HCT116 (cell line): ENCODE results near the gene NBPF14. TPM values are rescaled to one million over a fixed set of nuclear protein-coding genes. Genes with fewer than 3 reads are reported as not detected.
"Not testable (repeated sequence)": the region's sequence is repeated elsewhere in the genome, so short reads cannot be mapped to it uniquely, and the experiment has no call there.

Experiments used
- ATAC-seq: fragments of 200-7000 bp; cut with Tn5 transposase; 2 replicates; pipeline ENCODE4 v1.9.1; 2020; ENCODE audit warnings: mild to moderate bottlenecking, moderate library complexity
- BruUV-seq: library from RNA; stranded (reverse); fragments of 400-500 nt; replicated peaks from 2 replicates; lab custom pipeline; 2021; lab: Mats Ljungman, UMichigan
- CTCF ChIA-PET: fragments of 300-600 bp; sonication (Branson Sonifier 250); formaldehyde crosslinking; loops from one replicate; lab custom pipeline; 2021; ENCODE audit warnings: antibody characterized with exemption; lab: Charles Lee
- POLR2A ChIA-PET: fragments of 300-600, 350-600 bp; sonication (Branson Sonifier 250); formaldehyde crosslinking; loops from one replicate; lab custom pipeline; 2021; ENCODE audit warnings: antibody characterized with exemption; lab: Charles Lee
- RAD21 ChIA-PET, 2 experiments: fragments of 300-600 bp; sonication (Branson Sonifier 250); formaldehyde crosslinking; loops; one replicate each; lab custom pipeline; 2023; ENCODE audit warnings: low total read pairs in 2 of 2; ENCODE audit not compliant: uncharacterized antibody in 2 of 2, unreplicated experiment in 2 of 2, low non-redundant PET in 1 of 2; lab: Charles Lee
- DNase-seq: peaks from one replicate; pipeline ENCODE4 v3.0.0-alpha.2; 2010; ENCODE audit warnings: low read depth, low spot score
- H2AFZ ChIP-seq: fragments of 200-600 bp; shearing (Covaris generic), sonication (generic); 2 replicates; pipeline ENCODE4 v1.6.1; 2017; ENCODE audit warnings: low read depth, mixed run types, mixed read lengths, antibody characterized with exemption, low read length; ENCODE audit not compliant: poor library complexity, severe bottlenecking
- H3K27ac ChIP-seq: 2 replicates; pipeline ENCODE4 v1.5.1; 2012; ENCODE audit warnings: low read depth, low read length
- H3K27me3 ChIP-seq: fragments of 200-600 bp; sonication (generic); 2 replicates; pipeline ENCODE4 v1.6.1; 2016; ENCODE audit warnings: mixed run types, low read length, mixed read lengths; ENCODE audit not compliant: insufficient read depth
- H3K36me3 ChIP-seq, 2 experiments: fragments of 200-500 bp in 1 of 2; fragments of 200-600 bp in 1 of 2; sonication (Bioruptor generic) in 1 of 2; sonication (generic) in 1 of 2; 2 replicates each; pipeline versions ENCODE4 v1.5.1 to v1.6.1; 2014 to 2016; ENCODE audit warnings: low read length in 2 of 2, inconsistent platforms in 1 of 2, mixed read lengths in 1 of 2, mixed run types in 1 of 2; ENCODE audit not compliant: insufficient read depth in 2 of 2, control insufficient read depth in 1 of 2
- H3K4me1 ChIP-seq, 2 experiments: fragments of 200-600 bp in 1 of 2; sonication (generic) in 1 of 2; 2 replicates each; pipeline versions ENCODE4 v1.5.1 to v1.6.1; 2012 to 2017; ENCODE audit warnings: low read length in 2 of 2, inconsistent platforms in 1 of 2, mild to moderate bottlenecking in 1 of 2, mixed read lengths in 1 of 2, mixed run types in 1 of 2, moderate library complexity in 1 of 2; ENCODE audit not compliant: insufficient read depth in 2 of 2, control insufficient read depth in 1 of 2
- H3K4me2 ChIP-seq: fragments of 200-600 bp; sonication (generic); 2 replicates; pipeline ENCODE4 v1.6.1; 2017; ENCODE audit warnings: mixed run types, low read length, mixed read lengths
- H3K4me3 ChIP-seq, 2 experiments: fragments of 200-600 bp in 1 of 2; sonication (generic) in 1 of 2; replicated peaks in 1 of 2; 2 replicates each; pipeline ENCODE4 v1.5.1; 2011 to 2016; ENCODE audit warnings: low read length in 2 of 2, control low read depth in 1 of 2, low read depth in 1 of 2, mild to moderate bottlenecking in 1 of 2, mixed read lengths in 1 of 2, mixed run types in 1 of 2
- H3K79me2 ChIP-seq: fragments of 200-600 bp; sonication (generic); 2 replicates; pipeline ENCODE4 v1.6.1; 2017; ENCODE audit warnings: mild to moderate bottlenecking, mixed run types, low read length, moderate library complexity, mixed read lengths; ENCODE audit not compliant: insufficient read depth
- H3K9ac ChIP-seq: fragments of 200-600 bp; sonication (generic); 2 replicates; pipeline ENCODE4 v1.6.1; 2016; ENCODE audit warnings: low read length, mixed read lengths
- H3K9me2 ChIP-seq: fragments of 200-600 bp; sonication (generic), shearing (Covaris generic); 2 replicates; pipeline ENCODE4 v1.6.1; 2017; ENCODE audit warnings: mixed run types, mild to moderate bottlenecking, moderate library complexity; ENCODE audit not compliant: insufficient read depth
- H3K9me3 ChIP-seq, 2 experiments: fragments of 200-500 bp in 1 of 2; fragments of 200-600 bp in 1 of 2; sonication (Bioruptor generic) in 1 of 2; sonication (generic) in 1 of 2; 2 replicates each; pipeline ENCODE4 v1.6.1; 2014 to 2017; ENCODE audit warnings: low read length in 2 of 2, mixed read lengths in 2 of 2, inconsistent platforms in 1 of 2, low read depth in 1 of 2, mild to moderate bottlenecking in 1 of 2, mixed run types in 1 of 2, moderate library complexity in 1 of 2; ENCODE audit not compliant: control insufficient read depth in 1 of 2, insufficient read depth in 1 of 2
- H4K20me1 ChIP-seq: fragments of 200-600 bp; sonication (generic), shearing (Covaris generic); 2 replicates; pipeline ENCODE4 v1.6.1; 2017; ENCODE audit warnings: mixed run types, mild to moderate bottlenecking, moderate library complexity; ENCODE audit not compliant: insufficient read depth
- FOSL1 ChIP-seq: IDR thresholded peaks from 2 replicates; pipeline ENCODE4 v1.6.1; 2012; ENCODE audit warnings: low read depth
- intact Hi-C: fragments of 100-400 bp; cut with micrococcal nuclease; formaldehyde crosslinking; loops from 2 replicates; pipeline ENCODE4 v1.10.0; 2022
- total RNA-seq: library from RNA; stranded (reverse); gene quantifications from one replicate; pipeline ENCODE4 v1.2.1, GENCODE V29; 2021; ENCODE audit not compliant: unreplicated experiment

The NBPF14 gene
- total RNA-seq, 1 experiment from 2014 or later = 14.0 TPM

- CTCF ChIA-PET, H3K9me2 ChIP-seq, H3K9ac ChIP-seq, ATAC-seq, H3K79me2 ChIP-seq, H3K4me1 ChIP-seq, RAD21 ChIA-PET, intact Hi-C loops, H4K20me1 ChIP-seq, H2AFZ ChIP-seq, H3K27me3 ChIP-seq, POLR2A ChIA-PET, BruUV-seq, H3K4me3 ChIP-seq, H3K9me3 ChIP-seq, H3K27ac ChIP-seq, H3K36me3 ChIP-seq: not testable (repeated sequence)
- peak; percentile 38; the same call in 1 of the 2 replicates for TF ChIP-seq FOSL1
- peak; percentile 31 for DNase-seq
- H3K4me2 ChIP-seq = peak overlapping the region; percentile 36
Measured at GRCh38 chr1:148512571-148513184, 83.1 kb downstream of the NBPF14 start.

GRCh38 chr1:148493933-148494332 is 101.9 kb downstream of the NBPF14 start:
- H3K27me3 ChIP-seq, H2AFZ ChIP-seq, RAD21 ChIA-PET, H3K4me2 ChIP-seq, BruUV-seq, H3K9ac ChIP-seq, H3K9me3 ChIP-seq, POLR2A ChIA-PET, intact Hi-C loops, H3K4me3 ChIP-seq, CTCF ChIA-PET, DNase-seq, H3K9me2 ChIP-seq, H4K20me1 ChIP-seq, H3K79me2 ChIP-seq, ATAC-seq, H3K36me3 ChIP-seq, H3K27ac ChIP-seq, H3K4me1 ChIP-seq: not testable (repeated sequence)

GRCh38 chr1:148483029-148483428 is 112.8 kb downstream of the NBPF14 start, which contains the start of gene PPIAL4G:
TSS of gene PPIAL4G (minus strand) at chr1:148483302. CDS start at chr1:148483252, 50 bp downstream.
- H4K20me1 ChIP-seq, H2AFZ ChIP-seq, H3K36me3 ChIP-seq, ATAC-seq, H3K9me3 ChIP-seq, H3K4me2 ChIP-seq, H3K27ac ChIP-seq, H3K9me2 ChIP-seq, intact Hi-C loops, POLR2A ChIA-PET, BruUV-seq, RAD21 ChIA-PET, H3K4me1 ChIP-seq, H3K4me3 ChIP-seq, H3K27me3 ChIP-seq, DNase-seq, CTCF ChIA-PET, H3K79me2 ChIP-seq, H3K9ac ChIP-seq: not testable (repeated sequence)

Other genes with a start within 250 kb of the NBPF14 start
- not detected for gene PPIAL4G, start 112.7 kb downstream of the NBPF14 start, total RNA-seq
- gene NUDT4B, start 152.8 kb upstream of the NBPF14 start, total RNA-seq = 0.74 TPM
- gene PDE4DIP, start 248.4 kb upstream of the NBPF14 start, total RNA-seq = 16.3 TPM